ENCODE results near the gene MS4A10.
"Not testable (repeated sequence)": the region's sequence is repeated elsewhere in the genome, so short reads cannot be mapped to it uniquely, and the experiment has no call there.

The MS4A10 gene

DNA sequence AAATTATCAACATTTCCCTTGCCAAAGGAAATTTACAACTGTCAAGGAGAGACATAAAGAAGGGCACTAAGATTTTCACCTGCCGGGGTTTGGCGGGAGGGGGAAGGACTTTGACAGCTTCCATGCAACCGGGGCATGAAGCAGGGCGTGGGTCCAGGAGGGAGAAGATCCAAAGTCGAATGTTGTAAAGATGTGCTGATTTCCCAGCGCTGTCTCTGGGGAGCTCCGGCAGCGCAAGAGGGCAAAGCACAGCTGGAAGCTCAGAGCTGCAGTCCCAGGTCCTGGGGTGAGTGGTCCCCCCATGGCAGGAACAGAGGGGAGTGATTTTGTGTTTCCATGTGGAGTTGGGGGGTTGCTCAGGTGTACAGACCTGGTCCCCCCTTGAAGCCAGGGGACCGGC, at the start of gene MS4A10:
Gene MS4A10, plus strand, starts transcription at position 198 of the 400 bp plus-strand sequence. CDS start 5,003 bp downstream, outside the sequence.
- DNase-seq (ENCODE audit: low read depth), result no peak

DNA sequence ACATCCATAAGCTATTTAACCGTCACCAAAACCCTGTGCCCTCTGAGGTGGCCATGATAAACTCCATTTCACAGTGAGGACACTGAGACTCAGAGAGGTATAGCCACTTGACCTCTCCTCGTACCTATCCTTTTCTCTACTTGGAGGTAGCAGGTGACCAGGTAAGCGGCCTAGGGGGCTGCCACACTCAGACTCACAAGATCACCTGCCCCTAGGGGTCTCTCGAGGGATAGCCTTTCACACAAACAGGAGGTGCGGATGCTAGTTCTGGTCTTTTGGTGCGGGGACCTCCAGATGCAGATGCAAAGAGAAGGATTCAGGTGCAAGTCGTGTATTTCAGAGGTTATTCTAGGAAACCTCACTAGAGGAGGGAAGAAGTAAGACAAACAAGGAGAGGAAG, 46.0 kb upstream of the MS4A10 start:
- DNase-seq (ENCODE audit: low read depth), result no peak

DNA sequence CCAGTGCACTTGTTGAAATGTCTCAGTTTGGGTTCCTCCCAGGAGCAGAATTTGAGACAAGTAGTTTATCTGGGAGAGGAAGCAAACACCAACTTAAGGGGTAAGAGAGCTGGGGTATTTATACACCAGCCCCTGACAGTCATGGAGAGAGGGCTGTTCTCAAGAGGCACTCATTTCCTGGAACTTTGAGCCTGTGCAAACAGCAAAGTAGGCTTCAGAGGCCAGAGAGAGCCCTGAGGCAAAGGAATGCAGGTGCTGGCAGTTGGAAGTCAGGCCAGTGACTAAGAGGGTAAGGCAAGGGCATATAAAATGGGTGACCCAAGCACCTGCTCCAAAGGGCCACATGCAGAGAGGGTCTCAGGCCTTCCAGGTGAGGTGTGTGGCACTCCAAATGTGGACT, 44.6 kb upstream of the MS4A10 start:
- no peak for DNase-seq (ENCODE audit: low read depth)

DNA sequence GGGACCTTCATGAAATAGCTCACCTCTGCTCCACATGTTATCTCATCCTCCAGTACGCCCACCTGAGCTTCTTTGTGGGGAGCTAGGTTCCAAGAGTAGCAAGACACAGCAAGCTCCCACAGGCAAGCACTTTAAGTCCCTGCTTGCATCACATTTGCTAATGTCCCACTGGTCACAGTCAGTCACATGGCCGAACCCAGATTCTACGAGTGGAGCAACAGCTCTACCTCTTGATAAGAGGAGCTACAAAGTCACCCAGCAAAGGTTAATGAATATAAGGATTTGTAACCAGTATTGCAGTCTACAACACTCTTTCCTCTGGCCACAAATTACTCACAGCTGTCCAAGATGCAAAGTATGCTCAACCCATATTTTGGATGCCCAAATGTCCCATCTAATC, 43.7 kb upstream of the MS4A10 start:
- no peak for DNase-seq (ENCODE audit: low read depth)

DNA sequence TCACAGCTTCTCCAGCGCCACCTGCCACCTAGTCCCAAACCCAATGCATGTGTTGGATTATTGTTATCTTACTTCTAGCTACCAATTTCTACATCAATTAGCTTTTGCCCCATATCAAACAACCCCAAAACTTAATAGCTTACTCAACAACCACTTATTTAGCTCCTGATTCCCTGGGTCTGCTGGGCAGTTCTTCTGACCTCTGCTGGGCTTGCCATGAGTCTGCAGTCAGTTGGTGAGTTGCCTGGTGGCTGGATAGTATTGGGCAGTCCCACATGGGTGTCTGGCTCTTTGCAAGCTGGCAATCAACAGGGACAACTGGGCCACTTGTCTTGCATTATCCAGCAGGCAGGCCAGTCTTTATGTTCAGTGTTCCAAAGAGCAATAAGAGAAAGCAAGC, 42.1 kb upstream of the MS4A10 start:
- DNase-seq (ENCODE audit: low read depth), result no peak

DNA sequence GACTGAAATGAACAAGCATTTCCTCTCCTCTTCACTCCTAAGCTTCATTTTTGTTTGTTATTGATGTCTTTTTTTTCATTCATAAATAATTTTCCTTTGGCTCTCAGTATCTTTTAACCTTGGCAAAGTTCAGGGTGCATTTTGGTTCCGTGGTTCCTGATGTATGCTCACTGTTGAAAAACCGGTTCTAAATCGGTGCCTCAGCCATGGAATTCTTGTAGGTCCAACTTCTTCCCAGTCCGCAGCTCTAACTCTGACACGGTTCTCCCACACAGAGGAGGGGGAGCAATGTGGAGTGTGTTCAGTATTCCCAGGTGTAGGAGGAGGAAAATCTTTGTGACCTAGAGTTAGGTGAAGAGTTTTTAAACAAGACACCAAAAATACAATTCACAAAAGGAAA, 41.0 kb upstream of the MS4A10 start:
- no peak for DNase-seq (ENCODE audit: low read depth)

DNA sequence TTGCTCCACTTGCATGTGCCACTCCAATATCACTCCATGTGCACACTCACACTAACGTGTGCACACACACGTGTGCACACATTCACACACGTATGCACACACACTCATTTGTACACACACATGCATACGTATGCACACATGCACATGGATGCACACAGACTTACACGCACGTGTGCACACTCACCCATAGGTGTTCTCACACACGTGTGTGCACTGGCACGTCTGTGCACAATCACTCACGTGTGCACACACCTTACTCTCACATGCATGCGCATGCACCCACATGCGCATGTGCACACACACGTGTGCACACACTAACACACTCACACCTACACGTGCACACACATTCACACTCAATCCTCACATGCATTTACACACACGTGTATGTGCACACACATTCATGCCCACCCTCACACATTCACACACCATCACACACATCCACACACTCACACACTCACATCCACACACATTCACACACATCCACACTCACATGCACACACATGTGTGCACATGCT, 37.7 kb upstream of the MS4A10 start:
- no peak for DNase-seq (ENCODE audit: low read depth)

DNA sequence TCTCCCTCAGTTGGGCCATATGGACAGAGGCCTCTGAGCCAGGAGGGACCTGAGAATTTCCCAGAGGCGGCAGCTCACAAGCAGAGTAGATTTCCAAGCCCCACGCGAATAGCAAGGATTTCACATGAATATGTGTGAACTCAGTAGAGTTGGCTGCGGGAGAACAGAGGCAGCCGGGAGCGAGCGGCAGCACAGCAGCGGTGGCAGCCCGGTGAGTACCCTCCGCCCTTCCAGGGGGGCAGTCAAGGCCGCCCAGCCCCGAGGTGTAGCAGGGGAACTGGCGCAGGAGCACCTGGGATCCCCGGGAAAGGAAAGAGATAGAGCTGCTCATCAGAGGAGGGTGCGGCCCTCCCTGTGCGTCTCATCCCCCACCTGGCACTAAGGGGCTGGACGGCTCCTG, 36.9 kb upstream of the MS4A10 start:
- DNase-seq (ENCODE audit: low read depth), result no peak

DNA sequence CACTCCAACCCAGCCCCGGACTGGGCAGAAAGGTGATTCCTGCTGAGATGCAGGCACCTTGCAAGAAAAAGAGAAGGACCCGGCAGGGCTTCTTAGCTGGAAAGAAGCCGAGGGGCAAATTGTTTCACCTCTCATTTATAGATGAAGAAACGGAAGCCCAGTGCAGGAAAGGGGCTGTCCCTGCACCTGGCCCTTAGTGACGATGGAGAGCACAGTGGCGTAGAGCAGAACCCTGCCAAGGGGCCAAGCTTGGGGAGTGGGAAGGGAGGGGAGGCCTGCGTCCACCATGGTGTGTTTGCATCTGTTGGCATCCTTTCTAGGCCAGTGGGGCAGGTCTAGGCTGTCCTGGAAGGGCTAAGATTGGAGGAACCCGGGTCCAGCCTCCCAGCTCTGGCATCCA, 36.3 kb upstream of the MS4A10 start:
- DNase-seq (ENCODE audit: low read depth), result no peak

DNA sequence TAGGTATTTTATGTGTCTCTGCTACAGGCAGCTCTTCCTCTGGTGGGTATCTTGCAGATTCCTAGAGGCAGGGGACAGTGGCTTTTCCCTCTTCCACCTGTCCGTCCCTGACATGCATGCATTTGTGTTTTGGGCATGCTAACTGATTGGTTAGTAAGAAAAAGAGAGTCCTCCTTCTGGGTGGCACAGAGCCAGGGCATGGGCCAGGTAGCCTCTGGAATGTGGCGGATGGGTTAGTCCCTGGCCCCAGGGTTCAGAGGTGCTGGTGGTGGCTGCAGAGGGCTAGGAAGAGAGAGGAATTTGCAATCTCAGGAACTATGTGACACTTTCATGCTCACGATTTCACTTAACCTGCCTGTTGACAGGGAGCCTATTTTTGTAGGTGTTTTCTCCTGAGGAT, 34.2 kb upstream of the MS4A10 start:
- no peak for DNase-seq (ENCODE audit: low read depth)

DNA sequence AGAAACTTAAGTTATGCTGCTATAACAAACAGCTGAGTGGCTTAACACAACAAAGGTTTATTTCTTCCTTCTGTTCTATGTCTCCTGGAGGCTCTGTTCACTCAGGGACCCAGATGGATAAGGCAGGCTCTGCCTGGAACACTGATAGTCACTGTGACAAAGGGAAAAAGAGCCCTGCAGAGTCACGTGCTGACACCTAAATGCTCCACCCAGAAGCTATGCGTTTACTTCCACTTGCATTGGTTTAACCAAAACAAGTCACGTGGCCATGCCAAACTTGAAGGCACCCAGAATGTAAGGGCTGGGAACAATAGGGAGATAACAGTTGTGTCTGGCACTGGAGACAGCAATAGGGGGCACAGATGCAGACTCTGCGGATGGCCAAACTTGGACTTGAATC, 31.8 kb upstream of the MS4A10 start:
- DNase-seq (ENCODE audit: low read depth), result no peak

DNA sequence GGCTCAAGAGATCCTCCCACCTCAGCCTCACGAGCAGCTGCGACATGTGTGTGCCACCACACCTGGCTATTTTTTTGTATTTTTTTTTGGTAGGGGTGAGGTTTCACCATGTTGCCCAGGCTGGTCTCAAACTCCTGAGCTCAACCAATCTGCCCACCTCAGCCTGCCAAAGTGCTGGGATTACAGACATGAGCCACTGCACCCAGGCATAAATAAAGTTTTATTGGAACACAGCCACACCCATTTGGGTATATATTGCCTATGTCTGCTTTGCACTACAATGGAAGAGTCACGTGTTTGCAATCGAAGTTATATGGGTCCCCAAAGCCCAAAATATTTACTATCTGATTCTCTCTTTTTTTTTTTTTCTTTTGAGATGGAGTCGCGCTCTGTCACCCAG, 30.2 kb upstream of the MS4A10 start:
- no peak for DNase-seq (ENCODE audit: low read depth)

DNA sequence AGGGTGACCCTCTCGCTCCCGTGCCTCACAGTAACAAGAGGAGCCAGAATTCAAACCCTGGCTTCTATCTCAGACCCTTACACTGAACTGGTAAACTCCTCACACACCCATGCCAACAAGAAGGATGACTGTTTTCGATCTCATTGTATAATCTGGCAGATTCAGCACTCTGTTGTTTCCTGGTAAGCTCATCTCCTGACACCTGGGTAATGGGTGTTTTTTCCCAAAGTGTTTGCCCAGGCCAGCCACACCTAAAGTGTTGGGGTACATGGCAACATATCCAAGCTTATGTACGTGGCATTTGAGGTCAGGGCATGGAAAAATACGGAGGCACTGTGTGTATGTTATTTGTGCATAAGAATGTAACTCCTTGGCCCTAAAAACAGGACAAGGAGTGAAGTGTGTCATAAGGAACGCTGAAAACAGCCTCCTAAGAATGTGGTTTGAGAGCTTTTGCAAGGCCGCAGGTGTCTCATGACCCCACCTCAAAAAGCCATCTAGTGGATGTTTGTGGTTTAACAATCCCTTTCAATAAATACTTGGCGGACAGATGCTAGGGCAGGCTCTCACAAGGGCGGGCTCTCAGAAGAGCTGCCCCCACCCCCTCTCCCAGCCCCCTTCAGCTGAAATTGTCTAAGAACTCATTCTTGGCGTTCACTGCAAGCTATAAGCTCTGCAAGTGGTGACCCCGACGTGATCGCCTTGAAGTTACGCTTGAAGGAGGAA, 28.7 kb upstream of the MS4A10 start, which contains the start of gene MS4A15:
Gene MS4A15, plus strand, starts transcription at position 561 of the 726 bp plus-strand sequence. CDS start 6,867 bp downstream, outside the sequence.
- no peak for DNase-seq (ENCODE audit: low read depth)

DNA sequence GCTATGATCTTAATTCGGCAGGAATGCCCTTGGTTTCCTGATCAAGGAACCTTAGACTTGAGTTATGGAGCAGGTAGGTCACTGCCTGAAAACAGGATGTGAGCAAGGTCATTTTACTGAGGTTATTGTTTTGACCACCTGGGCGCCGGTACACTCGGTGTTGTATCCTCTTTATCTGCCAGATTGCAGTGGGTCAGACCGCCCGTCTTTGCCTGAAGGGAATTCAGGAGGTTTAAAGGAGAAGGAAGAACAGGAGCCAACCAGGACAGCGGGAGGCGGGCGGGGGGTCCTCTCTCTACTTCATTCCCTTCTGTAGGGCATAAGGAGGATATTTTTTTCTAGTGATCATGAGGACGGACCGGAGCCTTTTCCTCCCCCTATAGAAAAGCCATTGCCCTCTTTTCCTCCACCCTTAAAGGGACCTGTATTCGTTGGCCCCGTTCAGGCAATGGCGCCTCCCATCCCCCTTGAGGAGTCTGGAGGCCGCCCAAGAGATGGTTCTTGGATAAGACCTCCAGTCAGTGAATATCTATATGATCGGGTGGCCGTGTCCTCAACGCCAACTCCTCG, 27.8 kb upstream of the MS4A10 start:
- DNase-seq (ENCODE audit: low read depth), result no peak

DNA sequence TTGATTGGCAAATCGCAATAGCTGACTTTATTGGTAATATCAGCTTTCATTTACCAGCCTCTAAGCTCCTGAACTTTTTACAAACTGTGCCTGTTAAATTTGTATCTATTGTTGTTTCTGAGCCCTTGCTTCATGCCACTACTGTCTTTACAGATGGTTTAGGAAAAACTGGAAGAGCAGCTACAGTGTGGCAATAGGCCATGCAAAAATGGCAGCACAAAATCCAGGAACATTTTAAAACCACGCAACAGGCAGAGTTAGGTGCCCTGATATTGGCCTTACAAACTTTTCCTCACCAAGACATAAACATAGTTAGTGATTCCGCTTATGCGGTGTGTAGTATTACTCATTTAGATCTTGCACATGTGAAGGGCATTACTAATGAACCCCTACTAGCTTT, 26.5 kb upstream of the MS4A10 start:
- DNase-seq (ENCODE audit: low read depth), result not testable (repeated sequence)

DNA sequence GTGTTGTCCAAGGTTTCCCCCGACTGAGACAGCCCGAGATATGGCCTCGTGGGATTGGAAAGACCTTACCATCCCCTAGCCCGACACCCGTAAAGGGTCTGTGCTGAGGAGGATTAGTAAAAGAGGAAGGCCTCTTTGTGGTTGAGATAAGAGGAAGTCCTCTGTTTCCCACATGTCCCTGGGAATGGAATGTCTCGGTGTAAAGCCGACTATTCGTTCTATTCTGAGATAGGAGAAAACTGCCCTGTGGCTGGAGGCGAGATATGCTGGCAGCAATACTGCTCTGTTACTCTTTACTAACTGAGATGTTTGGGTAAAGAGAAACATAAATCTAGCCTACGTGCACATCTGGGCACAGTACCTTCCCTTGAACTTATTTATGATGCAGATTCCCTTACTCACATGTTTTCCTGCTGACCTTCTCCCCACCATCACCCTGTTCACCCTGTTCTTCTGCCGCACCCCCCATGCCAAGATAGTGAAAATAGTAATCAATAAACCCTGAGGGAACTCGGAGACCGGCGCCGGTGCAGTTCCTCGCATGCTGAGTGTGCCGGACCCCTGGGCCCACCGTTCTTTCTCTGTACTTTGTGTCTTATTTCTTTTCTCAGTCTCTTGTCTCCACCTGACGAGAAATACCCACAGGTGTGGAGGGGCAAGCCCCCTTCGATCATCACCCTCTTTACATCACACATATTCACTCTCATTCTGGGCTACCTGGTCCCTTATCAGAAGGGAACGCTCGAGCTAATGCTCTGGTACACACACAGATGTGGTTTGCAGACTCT, 25.5 kb upstream of the MS4A10 start:
- not testable (repeated sequence) for DNase-seq (ENCODE audit: low read depth)

DNA sequence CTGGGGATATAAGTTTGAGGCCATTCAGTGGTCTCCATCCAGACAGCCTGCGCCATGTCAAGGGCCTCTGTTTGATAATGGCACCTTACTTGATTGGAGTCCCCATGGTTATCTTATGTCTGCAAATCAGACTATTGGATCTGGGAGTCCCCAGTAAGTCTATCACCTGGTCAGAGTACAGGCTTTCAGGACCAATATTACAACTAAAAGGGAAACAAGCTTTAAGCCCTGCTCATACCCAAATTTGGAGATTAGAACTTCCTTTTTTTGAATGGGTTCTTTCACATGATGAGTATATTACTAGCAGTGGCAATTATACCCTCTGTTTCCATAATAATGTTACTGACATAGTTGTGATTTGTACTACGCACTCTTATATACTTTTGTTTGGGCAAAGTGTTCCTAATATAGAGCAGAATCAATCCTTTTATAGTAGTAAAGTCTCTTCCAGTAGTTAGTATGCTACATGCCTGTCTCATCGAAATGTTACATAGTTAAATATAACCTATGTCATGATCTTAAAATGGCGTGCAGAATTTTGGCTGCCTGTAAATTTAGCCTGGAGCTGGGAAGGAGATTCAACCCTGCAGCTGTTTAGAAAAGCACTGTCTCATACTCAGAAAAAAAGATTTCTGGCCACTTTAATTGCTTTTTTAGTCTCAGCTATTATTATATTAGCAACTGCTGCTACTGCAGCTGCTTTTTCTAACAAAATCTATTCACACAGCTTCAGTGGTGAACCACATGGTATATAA, 23.5 kb upstream of the MS4A10 start:
- no peak for DNase-seq (ENCODE audit: low read depth)

DNA sequence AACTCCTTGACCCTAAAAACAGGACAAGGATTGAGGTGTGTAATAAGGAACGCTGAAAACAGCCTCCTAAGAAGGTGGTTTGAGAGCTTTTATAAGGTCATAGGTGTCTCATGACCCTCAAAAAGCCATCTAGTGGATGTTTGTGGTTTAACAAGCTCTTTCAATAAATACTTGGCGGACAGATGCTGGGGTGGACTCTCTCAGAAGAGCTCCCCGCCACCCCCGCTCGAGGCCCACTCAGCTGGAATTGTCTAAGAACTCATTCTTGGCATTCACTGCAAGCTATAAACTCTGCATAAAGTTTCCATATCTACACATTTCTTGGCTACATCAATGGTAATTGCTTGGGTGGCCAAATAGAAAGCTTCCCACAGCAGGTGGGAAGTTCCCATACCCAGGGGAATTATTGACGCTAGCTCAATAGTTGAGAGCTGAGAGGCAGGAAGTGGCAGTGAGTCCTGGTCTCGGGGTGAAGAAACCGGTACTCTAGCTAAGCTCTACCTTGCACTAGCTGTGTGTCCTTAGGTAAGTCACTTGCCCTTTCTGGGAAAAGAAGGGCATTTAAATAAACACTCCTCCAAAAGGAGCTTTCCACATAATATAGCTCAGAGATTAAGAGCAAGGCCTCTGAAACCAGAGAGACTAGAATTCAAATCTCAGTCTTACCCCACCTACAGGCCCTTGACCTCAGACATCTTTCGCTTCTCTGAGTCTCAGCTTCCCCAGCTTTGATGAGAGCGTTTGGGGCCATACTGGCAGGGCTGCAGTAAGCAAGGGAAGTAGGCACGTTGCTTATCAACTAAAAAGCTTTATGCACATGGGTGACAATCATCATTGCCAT, 22.1 kb upstream of the MS4A10 start:
- no peak for DNase-seq (ENCODE audit: low read depth)

DNA sequence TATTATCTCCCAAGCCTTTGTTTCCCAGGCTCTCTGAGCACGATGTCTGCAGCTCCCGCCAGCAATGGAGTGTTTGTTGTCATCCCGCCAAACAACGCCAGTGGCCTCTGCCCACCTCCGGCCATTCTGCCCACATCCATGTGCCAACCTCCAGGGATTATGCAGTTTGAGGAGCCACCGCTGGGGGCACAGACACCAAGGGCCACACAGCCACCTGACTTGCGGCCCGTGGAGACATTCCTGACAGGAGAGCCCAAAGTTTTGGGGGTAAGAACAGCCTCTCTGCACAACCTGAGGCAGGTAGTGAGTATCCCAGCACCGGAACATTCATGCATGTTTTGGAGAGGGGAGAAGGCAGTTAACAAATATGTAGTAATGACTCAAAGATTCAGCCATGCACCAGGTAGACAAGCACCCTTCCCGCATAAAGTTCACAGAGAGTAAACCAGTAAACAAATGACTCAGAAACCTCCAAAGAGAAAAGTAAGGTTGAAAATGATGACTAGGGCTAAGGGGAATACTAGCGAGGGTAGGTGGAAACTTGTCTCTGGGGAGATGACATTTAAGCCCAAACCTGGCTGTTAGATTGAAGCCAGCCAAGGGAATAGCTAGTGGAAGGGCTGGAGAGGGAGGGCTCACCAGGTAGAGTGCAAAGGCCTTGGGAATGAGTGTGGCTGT, 21.3 kb upstream of the MS4A10 start:
- no peak for DNase-seq (ENCODE audit: low read depth)

DNA sequence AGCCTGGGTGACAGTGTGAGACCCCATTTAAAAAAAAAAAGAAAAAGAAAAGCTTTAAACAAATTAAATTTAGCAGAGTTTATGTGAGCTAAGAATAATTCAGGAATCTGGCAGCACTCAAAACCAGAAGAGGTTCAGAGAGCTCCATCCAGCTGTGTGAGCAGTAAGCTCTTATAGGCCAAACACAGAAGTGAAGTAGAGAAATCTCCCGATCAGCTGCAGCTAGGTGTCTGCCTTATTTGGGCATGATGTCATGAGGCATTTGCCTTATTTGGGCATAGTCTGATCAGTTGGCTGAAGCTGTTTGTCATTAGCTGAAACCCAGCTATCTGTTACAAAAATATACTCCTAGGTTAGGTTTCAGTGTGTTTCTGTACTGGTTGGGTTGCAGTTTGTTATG, 20.3 kb upstream of the MS4A10 start:
- no peak for DNase-seq (ENCODE audit: low read depth)

DNA sequence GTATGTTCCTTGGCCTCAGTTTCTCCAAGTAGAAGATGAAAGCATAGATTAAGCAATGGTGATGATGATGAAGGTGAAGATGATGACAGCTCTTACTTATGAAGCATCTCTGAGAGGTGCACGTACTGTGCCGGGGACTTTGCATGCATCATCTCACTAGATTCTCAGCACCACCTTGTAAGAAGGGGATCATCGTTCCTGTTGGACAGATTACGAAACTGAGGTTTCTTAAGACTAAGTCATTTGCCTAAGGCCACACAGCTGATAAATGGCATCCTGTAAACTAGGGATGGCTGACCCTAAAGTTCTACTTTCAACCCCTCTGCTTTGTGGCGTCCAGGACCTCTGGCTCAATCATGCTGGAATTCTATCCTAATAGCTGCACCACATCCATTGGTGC, 19.8 kb upstream of the MS4A10 start:
- no peak for DNase-seq (ENCODE audit: low read depth)

Measured in GM04503 (cell line).